Coronary artery (tissue), 2 donors: ENCODE measurements around the gene PINLYP.

Experiments
- DNase-seq: peaks from one replicate; pipeline ENCODE4 v3.0.0-alpha.2; 2017; ENCODE audit warnings: low spot score
- H3K27ac ChIP-seq, 2 donors: fragments of 200-600 bp; sonication (generic); one replicate each; pipeline ENCODE4 v1.5.1; 2016 to 2019
- H3K4me3 ChIP-seq: fragments of 200-600 bp; sonication (generic); 2 replicates; pipeline ENCODE4 v1.5.1; 2016; ENCODE audit warnings: mild to moderate bottlenecking, moderate library complexity
- TF ChIP-seq, protein P1 (sequence below): fragments of 200-600 bp; sonication (generic); IDR thresholded peaks from one replicate; pipeline ENCODE4 v1.5.1; 2019; ENCODE audit warnings: antibody characterized with exemption

The PINLYP gene

DNA sequence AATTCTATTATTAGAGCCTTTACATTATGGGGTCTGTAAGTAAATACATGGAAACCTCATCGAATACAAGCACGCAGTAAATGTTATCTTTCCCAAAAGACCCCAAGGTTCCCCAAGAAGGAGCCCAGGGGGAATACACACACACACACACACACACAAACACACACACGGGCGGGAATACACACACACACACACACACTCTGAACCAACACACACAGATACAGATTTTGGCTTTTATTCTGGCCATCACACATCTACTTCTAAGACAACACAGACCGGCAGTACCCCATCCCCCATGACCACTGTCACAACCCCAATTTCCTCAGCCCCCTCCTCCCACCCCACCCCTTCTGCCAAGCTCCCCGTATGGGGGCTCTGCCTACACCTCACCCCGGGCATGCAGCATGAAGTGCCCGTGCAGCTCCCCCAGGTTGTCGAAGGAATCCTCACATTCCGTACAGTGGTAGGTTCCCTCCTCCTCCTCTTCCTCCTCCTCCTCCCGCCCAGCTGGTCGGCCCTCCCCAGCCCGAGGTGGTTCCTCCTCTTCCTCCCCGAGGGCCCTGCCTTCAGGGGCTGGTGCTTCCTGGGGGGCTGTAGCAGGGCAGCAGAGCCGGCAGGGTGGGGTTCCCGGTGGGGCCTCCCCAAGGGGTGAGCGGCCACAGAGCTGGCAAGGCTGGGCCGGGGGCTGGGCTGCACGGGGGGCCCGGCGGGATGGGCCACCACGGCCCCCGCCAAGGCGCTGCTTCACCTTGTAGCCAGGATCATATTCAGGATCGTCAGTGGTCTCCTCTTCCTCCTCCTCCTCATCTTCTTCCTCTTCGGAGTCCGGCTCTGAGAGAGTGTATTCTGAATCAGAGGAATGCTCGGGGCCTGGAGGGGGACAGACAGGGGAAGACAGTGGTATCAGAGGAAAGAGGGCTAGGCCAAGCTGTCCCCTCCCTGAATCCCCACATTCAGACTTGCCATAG lies 31.9 kb downstream of the PINLYP start:
- H3K4me3 ChIP-seq = no peak overlapping the region

GRCh38 chr19:43609872-43610271 lies 34.3 kb downstream of the PINLYP start:
- TF ChIP-seq, protein P1, sequence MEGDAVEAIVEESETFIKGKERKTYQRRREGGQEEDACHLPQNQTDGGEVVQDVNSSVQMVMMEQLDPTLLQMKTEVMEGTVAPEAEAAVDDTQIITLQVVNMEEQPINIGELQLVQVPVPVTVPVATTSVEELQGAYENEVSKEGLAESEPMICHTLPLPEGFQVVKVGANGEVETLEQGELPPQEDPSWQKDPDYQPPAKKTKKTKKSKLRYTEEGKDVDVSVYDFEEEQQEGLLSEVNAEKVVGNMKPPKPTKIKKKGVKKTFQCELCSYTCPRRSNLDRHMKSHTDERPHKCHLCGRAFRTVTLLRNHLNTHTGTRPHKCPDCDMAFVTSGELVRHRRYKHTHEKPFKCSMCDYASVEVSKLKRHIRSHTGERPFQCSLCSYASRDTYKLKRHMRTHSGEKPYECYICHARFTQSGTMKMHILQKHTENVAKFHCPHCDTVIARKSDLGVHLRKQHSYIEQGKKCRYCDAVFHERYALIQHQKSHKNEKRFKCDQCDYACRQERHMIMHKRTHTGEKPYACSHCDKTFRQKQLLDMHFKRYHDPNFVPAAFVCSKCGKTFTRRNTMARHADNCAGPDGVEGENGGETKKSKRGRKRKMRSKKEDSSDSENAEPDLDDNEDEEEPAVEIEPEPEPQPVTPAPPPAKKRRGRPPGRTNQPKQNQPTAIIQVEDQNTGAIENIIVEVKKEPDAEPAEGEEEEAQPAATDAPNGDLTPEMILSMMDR = no peak
- H3K27ac ChIP-seq = no peak overlapping the region
- H3K4me3 ChIP-seq = no peak overlapping the region
- DNase-seq = no peak

More for the DNA sequence above, 31.9 kb downstream of the PINLYP start:
- no peak overlapping the region for H3K27ac ChIP-seq
- TF ChIP-seq, protein P1 = no peak
- no peak for DNase-seq

DNA sequence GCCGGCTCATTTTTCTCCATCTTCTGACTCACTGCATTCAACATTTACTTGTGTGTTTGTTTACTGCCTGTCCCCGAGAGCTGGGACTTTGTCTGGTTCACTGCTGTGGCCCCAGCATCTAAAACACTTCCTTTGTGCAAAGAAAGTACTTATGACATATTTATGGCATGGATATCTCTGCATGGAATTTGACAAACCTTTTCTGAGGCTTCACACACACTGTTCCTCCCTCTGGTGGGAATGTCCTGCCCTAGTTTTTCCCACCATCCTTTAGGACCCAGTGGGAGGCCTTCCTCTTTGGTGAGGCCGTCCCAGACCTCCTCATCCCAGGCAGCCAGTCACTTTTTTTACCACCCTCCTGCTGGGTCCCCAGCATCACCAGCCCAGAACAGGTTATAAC lies 34.9 kb downstream of the PINLYP start:
- no peak overlapping the region for H3K27ac ChIP-seq
- TF ChIP-seq, protein P1 = no peak
- no peak for DNase-seq
- no peak overlapping the region for H3K4me3 ChIP-seq

DNA sequence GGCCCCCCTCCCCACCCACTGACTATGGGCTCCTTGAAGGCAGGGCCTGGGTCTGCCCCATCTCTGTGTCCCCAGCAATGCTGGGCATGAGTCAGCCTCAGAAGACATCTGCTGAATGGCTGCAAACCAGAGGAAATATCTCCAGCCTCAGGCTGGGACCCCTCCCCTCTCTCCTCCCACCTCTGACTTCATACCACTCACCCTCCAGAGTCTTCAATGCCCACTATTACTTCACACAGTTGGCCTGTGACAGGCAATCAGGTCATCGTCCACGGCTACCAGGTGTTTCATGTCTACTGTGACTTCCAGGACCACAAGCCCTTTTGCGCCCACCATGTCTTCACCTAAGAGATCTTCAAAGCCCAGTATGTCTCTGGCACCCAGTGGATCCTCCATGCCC lies 36.2 kb downstream of the PINLYP start, which contains the start of gene SRRM5:
Gene SRRM5 (plus strand): TSS at position 301 of the 400 bp plus-strand sequence. CDS start 34 bp downstream, at position 335.
- Histone ChIP-seq H3K27ac (no peak within 1 kb of the TSS), H3K4me3 (no peak within 1 kb of the TSS)
- TF ChIP-seq, protein P1 = no peak
- DNase-seq = no peak

DNA sequence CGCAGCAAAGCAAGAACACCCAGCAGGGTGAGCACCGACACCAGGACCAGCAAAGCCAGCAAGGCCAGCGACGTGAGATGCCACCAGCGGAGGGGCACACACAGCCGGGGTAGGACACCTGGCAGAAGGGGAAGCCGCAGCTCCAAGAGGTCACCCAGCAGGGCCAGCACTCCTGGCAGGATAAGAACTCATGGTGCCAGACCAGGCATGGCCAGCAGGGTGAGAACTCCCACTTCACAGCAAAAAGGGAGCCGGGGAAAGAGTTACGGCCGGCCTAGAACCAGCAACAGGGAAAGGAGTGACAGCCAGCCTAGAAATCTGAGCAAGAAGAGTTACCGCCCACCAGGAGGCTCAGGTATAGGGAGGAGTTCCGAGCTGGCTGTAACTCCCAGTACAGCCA lies 36.8 kb downstream of the PINLYP start:
- Histone ChIP-seq H3K4me3 (no peak overlapping the region), H3K27ac (no peak overlapping the region)
- TF ChIP-seq, protein P1 = no peak
- DNase-seq = no peak

GRCh38 chr19:43616306-43616705 lies 40.7 kb downstream of the PINLYP start:
- H3K4me3 ChIP-seq = no peak overlapping the region
- no peak overlapping the region for H3K27ac ChIP-seq
- DNase-seq = no peak
- TF ChIP-seq, protein P1 = no peak

- H3K27ac ChIP-seq = no peak overlapping the region
- TF ChIP-seq, protein P1 = no peak
- no peak overlapping the region for H3K4me3 ChIP-seq
- no peak for DNase-seq
Measured at GRCh38 chr19:43616954-43617353, 41.4 kb downstream of the PINLYP start.
